ENCODE measurements around the gene CACNA1B. TPM values are rescaled to one million over a fixed set of nuclear protein-coding genes. Genes with fewer than 3 reads are reported as not detected.

The CACNA1B gene
- total and polyA plus RNA-seq, 4 donors: 0.01 to 0.20 (median 0.09) TPM; not detected in 1

- no peak for DNase-seq
- Histone ChIP-seq H3K27me3 (ENCODE audit: control insufficient read depth in 3 of 3, insufficient read depth in 3 of 3, low read length in 2 of 3) (no peaks in the 10 kb centered on the region), H3K4me3 (no peak overlapping the region), H3K9ac (ENCODE audit: insufficient read depth in 1 of 2, low read length in 2 of 2) (no peak overlapping the region), H3K9me3 (ENCODE audit: control insufficient read depth in 4 of 4, insufficient read depth in 3 of 4, low read length in 3 of 4) (peaks cover 0 to 2% (median 0%) of the 10 kb centered on the region in 4 donors), H3K27ac (ENCODE audit: low read depth in 1 of 2, low read length in 1 of 2) (no peak overlapping the region), H3K36me3 (ENCODE audit: control insufficient read depth in 4 of 4, insufficient read depth in 4 of 4, low read length in 4 of 4) (no peaks in the 10 kb centered on the region), H3K4me1 (ENCODE audit: control insufficient read depth in 5 of 5, insufficient read depth in 5 of 5, low read length in 5 of 5) (peaks cover 0 to 3% (median 0%) of the 10 kb centered on the region in 5 donors)
- TF ChIP-seq CTCF (IDR thresholded peaks at IDR 0.05; ENCODE audit: control extremely low read depth, extremely low read depth): no peak
- 81 to 88% methylated on average over 8 of the region's 8 CpGs for WGBS, 2 donors
- ATAC-seq (ENCODE audit: insufficient read depth, low FRiP score): no peak
These were observed 193.2 kb downstream of the CACNA1B start for GRCh38 chr9:138070815-138071214.

GRCh38 chr9:138071292-138071691 is 193.7 kb downstream of the CACNA1B start:
- Histone ChIP-seq H3K36me3 (ENCODE audit: control insufficient read depth in 4 of 4, insufficient read depth in 4 of 4, low read length in 4 of 4) (no peaks in the 10 kb centered on the region), H3K4me1 (ENCODE audit: control insufficient read depth in 5 of 5, insufficient read depth in 5 of 5, low read length in 5 of 5) (peaks cover 0 to 3% (median 0%) of the 10 kb centered on the region in 5 donors), H3K9ac (ENCODE audit: insufficient read depth in 1 of 2, low read length in 2 of 2) (no peak overlapping the region), H3K9me3 (ENCODE audit: control insufficient read depth in 4 of 4, insufficient read depth in 3 of 4, low read length in 3 of 4) (peaks cover 0 to 2% (median 0%) of the 10 kb centered on the region in 4 donors), H3K4me3 (no peak overlapping the region), H3K27ac (ENCODE audit: low read depth in 1 of 2, low read length in 1 of 2) (no peak overlapping the region), H3K27me3 (ENCODE audit: control insufficient read depth in 3 of 3, insufficient read depth in 3 of 3, low read length in 2 of 3) (no peaks in the 10 kb centered on the region)
- WGBS, 2 donors: 87 to 90% methylated on average over 14 of the region's 14 CpGs
- DNase-seq (no peak), ATAC-seq (ENCODE audit: insufficient read depth, low FRiP score) (no peak)
- no peak for TF ChIP-seq CTCF (IDR thresholded peaks at IDR 0.05; ENCODE audit: control extremely low read depth, extremely low read depth)

- peaks cover 0 to 3% (median 0%) of the 10 kb centered on the region in 5 donors for H3K4me1 ChIP-seq (ENCODE audit: control insufficient read depth in 5 of 5, insufficient read depth in 5 of 5, low read length in 5 of 5)
- H3K27ac ChIP-seq (ENCODE audit: low read depth in 1 of 2, low read length in 1 of 2): no peak overlapping the region
- ATAC-seq (ENCODE audit: insufficient read depth, low FRiP score) (no peak), DNase-seq (no peak)
- peaks cover 0 to 2% (median 0%) of the 10 kb centered on the region in 4 donors for H3K9me3 ChIP-seq (ENCODE audit: control insufficient read depth in 4 of 4, insufficient read depth in 3 of 4, low read length in 3 of 4)
- no peak overlapping the region for H3K4me3 ChIP-seq
- no peaks in the 10 kb centered on the region for H3K27me3 ChIP-seq (ENCODE audit: control insufficient read depth in 3 of 3, insufficient read depth in 3 of 3, low read length in 2 of 3)
- H3K9ac ChIP-seq (ENCODE audit: insufficient read depth in 1 of 2, low read length in 2 of 2): no peak overlapping the region
- no peak for TF ChIP-seq CTCF (IDR thresholded peaks at IDR 0.05; ENCODE audit: control extremely low read depth, extremely low read depth)
- 81 to 92% methylated on average over 6 of the region's 6 CpGs for WGBS, 2 donors
- no peaks in the 10 kb centered on the region for H3K36me3 ChIP-seq (ENCODE audit: control insufficient read depth in 4 of 4, insufficient read depth in 4 of 4, low read length in 4 of 4)
These were observed 194.1 kb downstream of the CACNA1B start for GRCh38 chr9:138071731-138072130.

Data from lung (tissue), 12 donors.